Measurements from ENCODE around the gene DCTN3.

The DCTN3 gene

DNA sequence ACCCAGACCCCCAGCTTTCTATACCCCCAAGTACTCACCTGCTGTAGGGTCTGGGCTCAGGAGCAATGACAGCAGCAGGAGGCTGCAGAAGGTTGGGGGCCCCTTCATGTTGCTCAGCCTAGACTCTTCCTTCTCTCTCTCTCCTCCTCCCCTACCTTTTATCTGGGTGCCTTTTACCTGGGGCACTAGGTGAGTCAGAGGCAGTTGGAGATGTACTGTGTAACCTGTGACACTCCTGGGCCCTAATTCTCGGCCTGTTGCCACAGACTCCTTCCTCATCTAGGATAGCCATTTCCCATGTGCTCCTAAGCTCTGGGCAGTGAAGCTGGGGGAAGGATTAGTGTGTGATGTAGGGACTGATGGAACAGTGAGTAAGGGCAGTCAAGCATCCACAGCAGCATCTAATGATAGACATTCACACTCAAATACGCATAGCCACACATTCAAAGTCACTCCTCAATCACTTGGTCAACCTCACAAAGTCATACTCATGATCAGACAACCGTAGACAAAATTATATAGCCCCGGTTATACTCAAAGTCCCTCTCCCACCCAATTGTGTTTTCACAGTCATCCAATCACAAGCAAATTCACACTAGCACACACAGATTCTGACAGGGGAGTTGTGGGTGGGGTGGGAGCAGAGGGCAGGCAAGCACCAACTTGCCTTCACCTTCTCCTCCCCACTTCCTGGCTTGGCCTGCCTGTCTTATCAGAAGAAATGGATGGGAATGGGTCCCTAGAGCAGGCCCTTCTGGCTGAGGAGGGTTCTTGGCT lies 42.4 kb upstream of the DCTN3 start, which contains the start of gene CCL27:
TSS of gene CCL27 (minus strand) at position 132 of the 777 bp plus-strand sequence. CDS start at position 108, 24 bp downstream.
- Histone ChIP-seq H3K27me3 (replicated peaks; ENCODE audit: control insufficient read depth, insufficient read depth, low read length) (no peaks in the 10 kb centered on the region), H3K36me3 (ENCODE audit: control insufficient read depth, insufficient read depth, low read length) (no peaks in the 10 kb centered on the region), H3K4me3 (replicated peaks; ENCODE audit: low read depth, low read length) (no peak within 1 kb of the TSS)
- TF ChIP-seq, protein P1, sequence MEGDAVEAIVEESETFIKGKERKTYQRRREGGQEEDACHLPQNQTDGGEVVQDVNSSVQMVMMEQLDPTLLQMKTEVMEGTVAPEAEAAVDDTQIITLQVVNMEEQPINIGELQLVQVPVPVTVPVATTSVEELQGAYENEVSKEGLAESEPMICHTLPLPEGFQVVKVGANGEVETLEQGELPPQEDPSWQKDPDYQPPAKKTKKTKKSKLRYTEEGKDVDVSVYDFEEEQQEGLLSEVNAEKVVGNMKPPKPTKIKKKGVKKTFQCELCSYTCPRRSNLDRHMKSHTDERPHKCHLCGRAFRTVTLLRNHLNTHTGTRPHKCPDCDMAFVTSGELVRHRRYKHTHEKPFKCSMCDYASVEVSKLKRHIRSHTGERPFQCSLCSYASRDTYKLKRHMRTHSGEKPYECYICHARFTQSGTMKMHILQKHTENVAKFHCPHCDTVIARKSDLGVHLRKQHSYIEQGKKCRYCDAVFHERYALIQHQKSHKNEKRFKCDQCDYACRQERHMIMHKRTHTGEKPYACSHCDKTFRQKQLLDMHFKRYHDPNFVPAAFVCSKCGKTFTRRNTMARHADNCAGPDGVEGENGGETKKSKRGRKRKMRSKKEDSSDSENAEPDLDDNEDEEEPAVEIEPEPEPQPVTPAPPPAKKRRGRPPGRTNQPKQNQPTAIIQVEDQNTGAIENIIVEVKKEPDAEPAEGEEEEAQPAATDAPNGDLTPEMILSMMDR (IDR thresholded peaks at IDR 0.05; ENCODE audit: insufficient read depth, low read length, poor library complexity, severe bottlenecking) = no peak
- DNase-seq (ENCODE audit: extremely low read depth, insufficient read length) = no peak

DNA sequence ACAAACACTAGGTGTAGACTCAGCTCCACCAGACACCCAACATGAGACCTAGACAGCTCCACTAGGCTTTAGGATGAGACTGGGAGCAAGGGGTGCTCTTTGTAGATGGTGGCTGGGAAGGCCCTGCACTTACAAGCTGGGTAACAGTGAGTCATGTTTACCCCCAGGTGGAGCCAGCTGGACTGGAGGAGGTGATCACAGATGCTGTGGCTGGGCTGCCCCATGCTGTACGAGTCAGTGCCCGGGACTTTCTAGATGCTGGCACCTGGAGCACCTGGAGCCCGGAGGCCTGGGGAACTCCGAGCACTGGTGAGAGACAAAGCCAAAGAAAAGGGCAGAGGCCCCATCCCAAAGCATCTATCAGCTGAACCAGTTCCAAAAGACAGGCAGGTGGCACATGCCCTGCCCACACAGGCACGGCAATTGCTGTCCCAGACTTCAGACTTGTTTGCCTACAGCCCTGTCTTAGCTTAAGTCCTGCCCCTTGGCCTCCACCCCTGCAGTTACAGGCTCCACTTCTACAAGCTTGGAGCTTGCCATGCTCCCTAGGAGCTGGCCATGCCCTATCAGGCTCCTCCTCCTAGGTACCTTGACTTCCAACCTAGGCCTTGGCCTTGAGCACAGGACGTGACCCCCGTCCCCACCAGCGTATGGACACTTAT lies 39.4 kb upstream of the DCTN3 start:
- Histone ChIP-seq H3K4me3 (replicated peaks; ENCODE audit: low read depth, low read length) (no peak overlapping the region), H3K36me3 (ENCODE audit: control insufficient read depth, insufficient read depth, low read length) (no peaks in the 10 kb centered on the region), H3K27me3 (replicated peaks; ENCODE audit: control insufficient read depth, insufficient read depth, low read length) (no peaks in the 10 kb centered on the region)
- TF ChIP-seq, protein P1 (IDR thresholded peaks at IDR 0.05; ENCODE audit: insufficient read depth, low read length, poor library complexity, severe bottlenecking) = no peak
- no peak for DNase-seq (ENCODE audit: extremely low read depth, insufficient read length)

- DNase-seq (ENCODE audit: extremely low read depth, insufficient read length) = no peak
- Histone ChIP-seq H3K27me3 (replicated peaks; ENCODE audit: control insufficient read depth, insufficient read depth, low read length) (no peaks in the 10 kb centered on the region), H3K36me3 (ENCODE audit: control insufficient read depth, insufficient read depth, low read length) (no peaks in the 10 kb centered on the region), H3K4me3 (replicated peaks; ENCODE audit: low read depth, low read length) (no peak overlapping the region)
- TF ChIP-seq, protein P1 (IDR thresholded peaks at IDR 0.05; ENCODE audit: insufficient read depth, low read length, poor library complexity, severe bottlenecking) = no peak
Observed at GRCh38 chr9:34658461-34658860, 38.2 kb upstream of the DCTN3 start.

GRCh38 chr9:34656992-34657391 lies 36.7 kb upstream of the DCTN3 start:
- Histone ChIP-seq H3K4me3 (replicated peaks; ENCODE audit: low read depth, low read length) (no peak overlapping the region), H3K27me3 (replicated peaks; ENCODE audit: control insufficient read depth, insufficient read depth, low read length) (no peaks in the 10 kb centered on the region), H3K36me3 (ENCODE audit: control insufficient read depth, insufficient read depth, low read length) (no peaks in the 10 kb centered on the region)
- TF ChIP-seq, protein P1 (IDR thresholded peaks at IDR 0.05; ENCODE audit: insufficient read depth, low read length, poor library complexity, severe bottlenecking) = no peak
- DNase-seq (ENCODE audit: extremely low read depth, insufficient read length) = no peak

DNA sequence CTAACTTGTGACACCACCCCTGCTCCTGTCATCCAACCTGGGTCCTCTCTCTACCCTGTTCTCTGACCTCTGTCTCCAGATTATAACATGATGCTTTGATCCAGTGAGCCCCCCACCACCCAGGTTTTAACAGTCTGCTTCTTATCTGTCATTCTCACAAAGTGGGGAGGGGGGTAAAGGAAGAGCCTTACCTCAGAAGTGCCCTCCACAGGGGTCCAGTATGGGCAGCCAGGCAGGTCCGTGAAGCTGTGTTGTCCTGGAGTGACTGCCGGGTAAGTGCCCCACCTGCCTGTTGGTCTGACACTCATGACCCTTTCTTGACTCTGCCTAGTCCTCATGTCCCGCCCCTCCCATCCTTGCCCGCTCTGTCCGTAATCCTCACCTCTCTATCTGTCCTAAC lies 35.1 kb upstream of the DCTN3 start:
- TF ChIP-seq, protein P1 (IDR thresholded peaks at IDR 0.05; ENCODE audit: insufficient read depth, low read length, poor library complexity, severe bottlenecking) = no peak
- H3K27me3 ChIP-seq (replicated peaks; ENCODE audit: control insufficient read depth, insufficient read depth, low read length) = no peaks in the 10 kb centered on the region
- peaks cover 3% of the 10 kb centered on the region; the same call in 1 of the 2 replicates for H3K36me3 ChIP-seq (ENCODE audit: control insufficient read depth, insufficient read depth, low read length)
- H3K4me3 ChIP-seq (replicated peaks; ENCODE audit: low read depth, low read length) = no peak overlapping the region
- no peak for DNase-seq (ENCODE audit: extremely low read depth, insufficient read length)
